ENCODE measurements around the gene KLHL30. TPM values are rescaled to one million over a fixed set of nuclear protein-coding genes. Genes with fewer than 3 reads are reported as not detected.

KLHL30 gene
- total and polyA plus RNA-seq, 8 donors, result 0.06 to 1.0 (median 0.15) TPM

DNA sequence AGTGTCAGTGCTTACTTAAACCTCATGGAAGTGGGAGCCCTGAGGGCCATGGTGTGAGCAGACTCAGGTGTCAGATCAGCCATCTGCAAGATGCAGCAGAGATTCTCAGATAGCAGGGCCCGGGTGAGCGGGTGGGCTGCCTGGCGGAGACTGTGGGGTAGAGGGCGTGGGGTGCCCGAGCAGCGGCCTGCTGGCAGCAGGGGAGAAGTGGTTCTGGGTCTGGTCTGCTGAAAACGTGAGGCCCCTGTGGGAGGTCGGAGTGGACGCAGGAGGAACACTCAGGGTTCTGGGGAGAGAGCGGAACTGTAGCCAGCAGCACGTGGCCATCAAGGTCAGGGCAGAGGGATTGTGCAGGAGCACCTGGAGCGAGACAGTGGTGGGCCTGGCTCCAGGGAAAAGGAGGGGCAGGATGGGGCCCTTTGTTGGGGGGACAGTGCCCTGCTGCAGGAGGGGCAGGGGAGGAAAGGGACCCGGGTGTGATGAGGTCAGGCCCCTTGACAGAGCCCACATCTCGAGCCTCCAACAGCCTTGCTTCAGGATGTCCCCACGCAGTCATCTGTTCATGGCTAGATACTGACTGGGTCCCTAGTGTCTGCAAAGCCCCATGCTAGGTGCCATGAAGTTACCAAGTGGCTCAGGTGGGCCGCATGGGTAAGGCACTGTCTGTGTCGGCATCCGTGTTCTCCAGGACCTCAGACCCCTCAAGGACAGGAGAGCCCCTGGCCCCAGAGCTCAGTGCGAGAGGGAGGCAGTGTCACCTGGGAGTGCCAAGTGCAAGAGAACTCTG, 41.1 kb upstream of the KLHL30 start:
- no peak for ATAC-seq

DNA sequence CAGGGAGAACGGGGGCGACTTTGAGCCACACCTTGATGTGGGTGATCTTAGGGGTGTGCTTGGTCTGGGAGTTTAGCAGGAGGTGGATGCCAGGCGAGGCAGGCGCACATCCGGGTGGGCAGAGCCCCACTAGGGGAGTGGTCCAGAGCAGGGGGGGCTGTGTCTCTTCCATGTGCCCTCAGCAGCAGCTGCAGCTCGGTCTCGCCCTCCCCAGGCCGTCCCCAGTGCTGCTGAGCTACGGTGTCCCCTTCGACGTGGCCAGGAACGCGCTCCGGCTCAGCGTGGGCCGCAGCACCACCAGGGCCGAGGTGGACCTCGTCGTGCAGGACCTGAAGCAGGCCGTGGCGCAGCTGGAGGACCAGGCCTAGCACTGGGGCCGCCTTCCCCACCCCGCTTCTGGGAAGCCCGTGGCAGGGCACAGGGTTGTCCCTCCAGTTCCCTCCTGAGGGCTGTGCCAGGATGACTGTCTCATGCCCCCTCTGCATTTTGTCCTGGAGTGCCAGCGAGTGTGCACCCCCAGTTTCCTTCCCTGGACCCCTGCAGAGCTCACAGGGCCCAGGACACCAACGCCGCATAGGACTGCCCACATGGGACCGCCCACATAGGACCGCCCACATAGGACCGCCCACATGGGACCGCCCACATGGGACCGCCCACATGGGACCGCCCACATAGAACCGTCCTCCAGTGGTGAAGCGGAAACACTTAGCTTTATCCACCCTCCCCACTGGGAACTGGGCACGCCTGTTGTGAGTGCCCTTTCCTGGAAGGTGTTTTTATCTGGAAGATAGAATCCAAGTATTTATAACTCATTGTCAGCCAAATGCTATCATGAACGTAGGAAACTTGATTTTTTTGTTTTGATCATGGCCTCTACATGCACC, 40.2 kb upstream of the KLHL30 start:
- H3K9me3 ChIP-seq, result no peaks in the 10 kb centered on the region
- H3K27ac ChIP-seq, result no peak overlapping the region
- DNase-seq (peak in 1 of 4 donors; percentile 77), ATAC-seq (peak; percentile 65)
- intact Hi-C loops (cut with DNase I), result no loop called here
- no peak for TF ChIP-seq CTCF (IDR thresholded peaks at IDR 0.05)
- H3K4me1 ChIP-seq, result no peaks in the 10 kb centered on the region
- no peaks in the 10 kb centered on the region for H3K27me3 ChIP-seq
- peaks cover 0 to 10% of the 10 kb centered on the region in 2 donors for H3K36me3 ChIP-seq
- no peak overlapping the region for H3K4me3 ChIP-seq

More for the DNA sequence above, 41.1 kb upstream of the KLHL30 start:
- Histone ChIP-seq H3K9me3 (no peaks in the 10 kb centered on the region), H3K4me1 (no peaks in the 10 kb centered on the region), H3K4me3 (no peak overlapping the region), H3K27ac (no peak overlapping the region), H3K27me3 (no peaks in the 10 kb centered on the region), H3K36me3 (peaks cover 0 to 10% of the 10 kb centered on the region in 2 donors)
- DNase-seq, result peak in 1 of 4 donors; percentile 55
- intact Hi-C loops (cut with DNase I), result no loop called here
- TF ChIP-seq CTCF (IDR thresholded peaks at IDR 0.05), result no peak

GRCh38 chr2:238098901-238099713, 39.4 kb upstream of the KLHL30 start:
- TF ChIP-seq CTCF (IDR thresholded peaks at IDR 0.05), result no peak
- DNase-seq (peak in 1 of 4 donors; percentile 72), ATAC-seq (no peak)
- peaks cover 0 to 10% of the 10 kb centered on the region in 2 donors for H3K36me3 ChIP-seq
- H3K4me1 ChIP-seq, result no peaks in the 10 kb centered on the region
- no peaks in the 10 kb centered on the region for H3K27me3 ChIP-seq
- H3K27ac ChIP-seq, result no peak overlapping the region
- no peaks in the 10 kb centered on the region for H3K9me3 ChIP-seq
- intact Hi-C loops (cut with DNase I), result no loop called here
- no peak overlapping the region for H3K4me3 ChIP-seq

DNA sequence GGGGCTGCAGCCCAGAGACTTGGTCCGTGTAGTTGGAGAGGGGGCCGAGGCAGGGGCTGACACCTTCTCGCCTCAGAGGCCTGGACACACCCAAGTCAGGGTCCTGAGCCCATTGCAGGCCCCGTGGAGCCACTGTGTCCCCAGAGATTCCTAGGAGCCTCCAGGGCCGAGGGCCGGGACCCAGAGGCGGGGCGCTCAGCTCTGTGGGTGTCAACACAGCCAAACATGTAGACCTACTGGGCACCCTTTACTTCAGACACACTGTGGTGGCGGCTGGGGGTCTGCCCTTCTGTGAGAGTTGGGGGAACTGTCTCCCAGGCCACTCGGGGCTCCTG, 38.8 kb upstream of the KLHL30 start:
- DNase-seq, result peak in 1 of 4 donors; percentile 73

More for the DNA sequence above, 38.8 kb upstream of the KLHL30 start:
- Histone ChIP-seq H3K4me3 (no peak overlapping the region), H3K27me3 (peaks cover 0 to 5% of the 10 kb centered on the region in 2 donors), H3K36me3 (peaks cover 0 to 6% of the 10 kb centered on the region in 2 donors), H3K4me1 (no peaks in the 10 kb centered on the region), H3K27ac (no peak overlapping the region), H3K9me3 (no peaks in the 10 kb centered on the region)
- intact Hi-C loops (cut with DNase I), result no loop called here
- ATAC-seq, result no peak
- no peak for TF ChIP-seq CTCF (IDR thresholded peaks at IDR 0.05)

All from left lung (tissue), 10 donors.